HG03175 (cell line): ENCODE results near the gene GJC2.
"Not testable (repeated sequence)": the region's sequence is repeated elsewhere in the genome, so short reads cannot be mapped to it uniquely, and the experiment has no call there.

ENCODE experiments used
- ATAC-seq: cut with Tn5 transposase; IDR thresholded peaks from one replicate; pipeline ENCODE4 v1.9.1; 2021; ENCODE audit warnings: mild to moderate bottlenecking, moderate library complexity; ENCODE audit not compliant: unreplicated experiment

Gene GJC2

GRCh38 chr1:228184152-228184551 lies 34.4 kb downstream of the GJC2 start:
- no peak for ATAC-seq

GRCh38 chr1:228185641-228185965 lies 35.9 kb downstream of the GJC2 start:
- ATAC-seq: no peak

GRCh38 chr1:228188249-228188648 lies 38.5 kb downstream of the GJC2 start:
- not testable (repeated sequence) for ATAC-seq

- no peak for ATAC-seq
Observed at GRCh38 chr1:228190182-228190581, 40.5 kb downstream of the GJC2 start.

- no peak for ATAC-seq
Observed at GRCh38 chr1:228190778-228191177, 41.0 kb downstream of the GJC2 start.

GRCh38 chr1:228194436-228194835 lies 44.7 kb downstream of the GJC2 start:
- ATAC-seq: no peak

- ATAC-seq: no peak
Observed at GRCh38 chr1:228194921-228195812, 45.4 kb downstream of the GJC2 start.

- no peak for ATAC-seq
Observed at GRCh38 chr1:228197555-228198147, 47.9 kb downstream of the GJC2 start.

- no peak for ATAC-seq
Observed at GRCh38 chr1:228198977-228199590, 49.4 kb downstream of the GJC2 start.

GRCh38 chr1:228204958-228205357 lies 55.2 kb downstream of the GJC2 start:
- no peak for ATAC-seq

- ATAC-seq: no peak
Observed at GRCh38 chr1:228205526-228206436, 56.1 kb downstream of the GJC2 start.

GRCh38 chr1:228206582-228207351 lies 57.0 kb downstream of the GJC2 start:
- no peak for ATAC-seq

- no peak for ATAC-seq
Observed at GRCh38 chr1:228207381-228207810, 57.7 kb downstream of the GJC2 start.

GRCh38 chr1:228207851-228208821 lies 58.4 kb downstream of the GJC2 start, which contains the start of gene OBSCN:
Gene OBSCN, plus strand, starts transcription at chr1:228208044. Its CDS starts 3,740 bp downstream, at chr1:228211784.
- no peak for ATAC-seq

- ATAC-seq: no peak
Observed at GRCh38 chr1:228208831-228209551, 59.3 kb downstream of the GJC2 start.
